Measurements from ENCODE around the gene ZNF609. TPM values are rescaled to one million over a fixed set of nuclear protein-coding genes. Genes with fewer than 3 reads are reported as not detected.

Gene ZNF609
- total RNA-seq, 1 donor from 2014 or later, result 75.3 TPM

GRCh38 chr15:64699751-64700388, 239.5 kb downstream of the ZNF609 start:
- peak overlapping the region; percentile 80 for H3K4me3 Mint-ChIP-seq (ENCODE audit: low read depth)
- no peaks in the 10 kb centered on the region for H3K9me3 Mint-ChIP-seq (ENCODE audit: low read depth)
- no peaks in the 10 kb centered on the region for H3K27me3 Mint-ChIP-seq
- H3K36me3 Mint-ChIP-seq (ENCODE audit: insufficient read depth), result peaks cover 5% of the 10 kb centered on the region
- H3K27ac Mint-ChIP-seq, result peak overlapping the region; percentile 89
- peaks cover 64% of the 10 kb centered on the region for H3K4me1 Mint-ChIP-seq (ENCODE audit: low read depth)
- no peak for TF ChIP-seq CTCF (IDR thresholded peaks at IDR 0.05; ENCODE audit: unreplicated experiment)
- no peak for DNase-seq (ENCODE audit: low spot score, unreplicated experiment)

- Mint-ChIP-seq H3K9me3 (ENCODE audit: low read depth) (no peaks in the 10 kb centered on the region), H3K4me3 (ENCODE audit: low read depth) (peak overlapping the region; percentile 80), H3K36me3 (ENCODE audit: insufficient read depth) (peaks cover 2% of the 10 kb centered on the region), H3K27ac (peak overlapping the region; percentile 89), H3K4me1 (ENCODE audit: low read depth) (peaks cover 56% of the 10 kb centered on the region), H3K27me3 (no peaks in the 10 kb centered on the region)
- no peak for TF ChIP-seq CTCF (IDR thresholded peaks at IDR 0.05; ENCODE audit: unreplicated experiment)
- no peak for DNase-seq (ENCODE audit: low spot score, unreplicated experiment)
These were observed 240.7 kb downstream of the ZNF609 start for GRCh38 chr15:64701051-64701450.

GRCh38 chr15:64701482-64702184, 241.3 kb downstream of the ZNF609 start:
- no peaks in the 10 kb centered on the region for H3K9me3 Mint-ChIP-seq (ENCODE audit: low read depth)
- no peaks in the 10 kb centered on the region for H3K27me3 Mint-ChIP-seq
- peak overlapping the region; percentile 46 for H3K27ac Mint-ChIP-seq
- no peak for DNase-seq (ENCODE audit: low spot score, unreplicated experiment)
- H3K36me3 Mint-ChIP-seq (ENCODE audit: insufficient read depth), result peaks cover 5% of the 10 kb centered on the region
- peaks cover 56% of the 10 kb centered on the region for H3K4me1 Mint-ChIP-seq (ENCODE audit: low read depth)
- no peak for TF ChIP-seq CTCF (IDR thresholded peaks at IDR 0.05; ENCODE audit: unreplicated experiment)
- peak overlapping the region; percentile 80 for H3K4me3 Mint-ChIP-seq (ENCODE audit: low read depth)

GRCh38 chr15:64702816-64703631, 242.6 kb downstream of the ZNF609 start:
- no peak for TF ChIP-seq CTCF (IDR thresholded peaks at IDR 0.05; ENCODE audit: unreplicated experiment)
- Mint-ChIP-seq H3K27ac (peak overlapping the region; percentile 92), H3K4me3 (ENCODE audit: low read depth) (peak overlapping the region; percentile 80), H3K36me3 (ENCODE audit: insufficient read depth) (peaks cover 4% of the 10 kb centered on the region), H3K9me3 (ENCODE audit: low read depth) (no peaks in the 10 kb centered on the region), H3K27me3 (no peaks in the 10 kb centered on the region), H3K4me1 (ENCODE audit: low read depth) (peaks cover 52% of the 10 kb centered on the region)
- peak; percentile 100 for DNase-seq (ENCODE audit: low spot score, unreplicated experiment)

GRCh38 chr15:64703632-64703959, 243.2 kb downstream of the ZNF609 start:
- Mint-ChIP-seq H3K4me3 (ENCODE audit: low read depth) (peak overlapping the region; percentile 80), H3K27ac (peak overlapping the region; percentile 92), H3K36me3 (ENCODE audit: insufficient read depth) (peaks cover 6% of the 10 kb centered on the region), H3K27me3 (no peaks in the 10 kb centered on the region), H3K9me3 (ENCODE audit: low read depth) (no peaks in the 10 kb centered on the region), H3K4me1 (ENCODE audit: low read depth) (peaks cover 46% of the 10 kb centered on the region)
- no peak for TF ChIP-seq CTCF (IDR thresholded peaks at IDR 0.05; ENCODE audit: unreplicated experiment)
- DNase-seq (ENCODE audit: low spot score, unreplicated experiment), result no peak

Measured in progenitor cell of endocrine pancreas (in vitro differentiated cells).